ENCODE measurements around the gene CXCR4. TPM values are rescaled to one million over a fixed set of nuclear protein-coding genes. Genes with fewer than 3 reads are reported as not detected.

CXCR4 gene
- 94.2 and 97.6 TPM in 2 replicates for total RNA-seq

DNA sequence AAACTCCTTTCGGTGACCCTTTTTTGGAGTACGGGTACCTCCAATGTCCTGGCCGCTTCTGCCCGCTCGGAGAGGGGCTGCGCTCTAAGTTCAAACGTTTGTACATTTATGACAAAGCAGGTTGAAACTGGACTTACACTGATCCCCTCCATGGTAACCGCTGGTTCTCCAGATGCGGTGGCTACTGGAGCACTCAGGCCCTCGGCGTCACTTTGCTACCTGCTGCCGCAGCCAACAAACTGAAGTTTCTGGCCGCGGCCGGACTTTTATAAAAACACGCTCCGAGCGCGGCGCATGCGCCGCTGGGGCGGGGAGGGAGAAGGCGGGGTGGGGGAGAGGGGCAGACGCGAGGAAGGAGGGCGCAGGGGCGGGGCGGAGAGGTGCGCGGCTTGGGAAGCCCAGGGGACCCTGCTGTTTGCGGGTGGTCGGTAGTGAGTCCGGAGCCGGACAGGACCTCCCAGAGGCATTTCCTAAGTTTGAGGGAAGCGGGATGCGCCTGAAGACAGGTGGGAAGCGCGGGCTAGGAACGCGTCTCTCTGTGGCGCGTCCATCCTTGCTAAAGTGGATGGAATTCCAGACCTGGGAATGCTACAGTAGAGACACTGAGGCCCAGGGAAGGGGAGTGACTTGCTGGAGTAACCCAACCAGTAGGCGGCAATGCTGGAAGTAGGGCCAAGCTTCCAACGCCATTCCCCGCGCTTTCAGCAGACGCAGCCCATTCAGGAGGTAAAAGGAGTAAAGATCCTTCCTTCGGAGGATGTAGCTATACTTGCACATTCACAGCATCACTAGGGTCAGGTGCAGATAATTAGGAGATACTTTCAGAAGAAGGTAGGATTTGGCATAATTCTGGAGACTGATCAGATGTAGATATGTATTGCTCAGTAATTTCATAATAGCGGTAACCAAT, at the start of gene CXCR4:
TSS of gene CXCR4 (minus strand) at position 241 of the 910 bp plus-strand sequence. CDS start at position 152, 89 bp downstream.
- intact Hi-C loops (cut with micrococcal nuclease) = loop anchor here (1.0 to 5.0 kb wide), 14 partner anchors 14 to 1199 kb away; partner anchors contain the start of genes CCNT2, DARS1, MCM6 and R3HDM1

DNA sequence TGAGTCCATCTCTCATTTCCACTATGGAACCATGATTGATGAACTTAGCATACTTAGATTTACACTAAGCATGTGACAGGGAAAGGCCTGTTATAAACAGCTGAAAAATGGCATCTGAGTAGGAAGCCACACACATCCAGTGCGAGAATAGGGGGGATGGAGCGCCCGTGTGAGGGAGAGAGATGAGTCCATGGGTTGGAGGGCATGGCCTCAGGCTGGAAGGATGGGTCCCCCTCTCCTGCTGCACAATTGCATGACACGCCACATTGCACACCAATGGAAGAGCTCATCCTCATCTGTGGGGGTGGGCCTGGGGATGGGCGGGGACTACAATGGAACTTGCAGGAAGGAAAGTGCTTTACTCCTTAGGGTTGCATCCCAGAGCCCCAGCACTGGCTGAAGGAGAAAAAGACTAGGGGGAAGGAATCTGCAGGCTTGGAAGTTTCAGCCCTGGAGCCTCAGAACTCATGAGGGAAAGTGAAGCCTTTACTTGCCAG, 46.4 kb upstream of the CXCR4 start:
- intact Hi-C loops (cut with micrococcal nuclease) = no loop called here

DNA sequence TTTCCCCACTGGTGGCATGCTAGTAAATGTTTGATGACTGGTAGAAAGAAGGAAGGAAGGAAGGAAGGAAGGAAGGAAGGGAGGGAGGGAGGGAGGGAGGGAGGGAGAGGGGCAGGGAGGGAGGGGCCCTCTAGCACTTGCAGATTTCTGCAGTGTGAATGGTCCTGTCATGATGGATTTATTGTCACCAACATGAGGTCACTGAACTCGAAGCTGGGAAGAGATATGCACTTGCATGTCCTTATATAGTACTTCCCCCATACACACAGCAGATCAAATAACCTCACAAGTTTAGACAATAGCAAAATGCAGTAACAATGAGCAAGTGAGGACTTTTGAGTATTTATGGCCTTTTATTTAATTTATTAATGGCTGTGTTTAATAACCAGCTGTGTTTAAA, 44.5 kb upstream of the CXCR4 start:
- intact Hi-C loops (cut with micrococcal nuclease) = no loop called here

DNA sequence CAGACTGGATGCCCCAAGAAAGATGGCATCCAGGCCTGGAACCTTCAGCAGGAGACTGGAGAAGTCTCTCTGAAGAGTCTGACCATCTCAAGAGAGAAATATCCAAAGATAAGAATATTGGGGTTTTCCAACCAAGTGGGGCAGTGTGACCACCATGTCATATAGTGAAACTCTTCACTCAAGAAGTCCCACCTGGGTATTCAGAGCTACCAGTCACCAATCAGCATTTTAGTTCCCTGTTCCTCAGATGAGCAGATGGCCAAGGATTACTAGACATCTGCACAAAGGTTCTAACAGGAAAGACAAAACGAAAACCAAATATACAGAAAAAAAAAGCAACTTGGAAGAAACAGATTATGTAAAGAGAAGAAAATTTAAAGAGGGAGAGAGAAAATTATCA, 38.5 kb upstream of the CXCR4 start:
- intact Hi-C loops (cut with micrococcal nuclease) = no loop called here

DNA sequence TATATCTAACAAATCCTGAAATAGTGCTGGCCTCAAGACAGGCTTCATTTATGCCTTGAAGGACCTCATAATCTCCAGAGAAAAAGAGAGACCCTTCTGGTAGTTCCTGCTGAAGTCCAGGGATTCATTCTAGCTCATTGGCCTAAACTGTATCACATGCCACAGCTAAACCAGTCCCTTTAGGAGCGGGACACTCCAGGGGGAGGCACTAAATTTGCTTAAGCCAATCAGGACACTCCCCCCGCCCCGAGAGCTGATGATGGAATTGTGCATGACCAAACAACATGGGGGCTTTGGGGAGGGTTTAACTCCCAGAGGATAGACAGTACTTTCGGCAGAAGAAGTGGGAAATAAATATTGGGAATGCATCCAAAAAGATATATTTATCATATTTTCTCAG, 36.4 kb upstream of the CXCR4 start:
- intact Hi-C loops (cut with micrococcal nuclease) = no loop called here

DNA sequence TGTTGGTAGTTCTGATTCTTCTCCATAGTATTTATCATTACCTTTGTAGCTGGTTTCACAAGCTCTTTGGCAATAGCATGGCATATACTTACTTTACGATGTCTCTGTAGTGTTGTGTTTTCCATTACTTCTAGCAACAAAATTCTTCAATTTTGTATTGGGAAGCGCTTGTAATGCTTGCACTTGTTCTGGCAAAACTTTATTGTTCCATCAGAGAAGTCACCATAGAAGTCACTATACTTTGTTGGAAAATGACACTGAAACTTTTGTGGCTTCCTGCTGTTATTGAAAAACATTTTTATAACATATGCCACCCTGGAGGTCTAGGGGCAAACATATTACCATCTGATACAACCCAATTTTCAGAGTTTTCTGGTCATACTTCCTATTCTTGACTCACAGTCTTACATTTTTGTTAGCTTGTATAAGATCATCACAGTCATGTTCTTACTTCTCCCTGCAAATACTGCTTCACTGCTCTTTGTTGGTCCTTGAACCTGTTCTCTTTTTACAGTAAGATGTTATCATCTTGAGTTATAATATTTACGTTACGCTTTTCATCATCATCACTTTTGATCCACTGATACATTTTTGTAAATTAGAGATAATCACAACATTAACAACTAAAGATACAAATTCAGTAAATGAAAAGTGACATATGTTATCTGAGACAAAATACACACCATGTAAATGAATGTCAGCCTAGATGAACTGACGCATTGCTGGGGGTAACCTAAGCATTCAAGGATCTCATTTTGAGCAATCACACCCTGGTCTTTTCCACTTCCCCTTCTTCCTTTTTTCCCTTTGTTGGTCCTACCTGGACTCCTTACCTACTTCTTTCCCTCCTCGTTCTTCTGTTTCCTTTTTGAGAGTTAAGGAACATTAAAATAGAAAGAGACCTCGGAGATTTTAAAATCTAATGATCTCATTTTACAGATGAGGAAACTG, 33.3 kb upstream of the CXCR4 start:
- intact Hi-C loops (cut with micrococcal nuclease) = no loop called here

DNA sequence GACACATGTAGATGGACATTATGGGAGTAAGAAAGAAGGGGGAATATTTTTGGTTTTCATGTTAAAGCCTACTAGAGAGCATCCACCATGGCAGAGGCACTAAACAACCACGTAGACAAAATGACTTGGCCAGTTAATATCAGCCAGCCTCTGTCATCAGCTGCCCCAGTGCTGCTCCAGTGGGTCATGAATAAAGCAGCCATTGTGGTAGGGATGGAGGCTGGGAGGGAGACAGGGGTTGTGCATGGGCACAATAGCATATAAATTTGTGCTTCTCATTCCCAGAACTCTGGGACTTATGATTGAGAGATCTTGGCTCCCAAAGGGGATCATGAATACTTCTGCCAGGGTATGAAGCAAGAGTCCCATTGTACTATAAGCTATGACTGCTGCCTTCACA, 31.1 kb upstream of the CXCR4 start:
- intact Hi-C loops (cut with micrococcal nuclease) = no loop called here

DNA sequence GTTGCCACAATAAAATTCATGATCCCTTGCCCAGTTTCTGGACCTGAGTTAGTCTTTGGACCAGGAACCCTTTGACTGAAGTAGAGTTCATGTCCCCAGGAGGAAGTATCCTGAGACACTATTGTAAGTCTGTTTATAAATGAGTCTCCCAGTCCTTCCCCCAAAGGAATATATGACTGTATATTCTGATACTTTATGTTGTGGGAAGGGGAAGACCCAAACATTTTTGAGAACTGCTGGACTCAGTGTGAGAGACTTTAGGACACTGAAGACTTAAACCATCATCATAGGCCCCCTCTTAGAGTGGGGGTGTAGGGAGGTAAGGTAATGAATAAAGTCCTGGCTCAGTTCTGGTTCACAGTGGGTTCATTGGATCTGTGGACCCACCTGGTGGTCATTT, 28.6 kb upstream of the CXCR4 start:
- intact Hi-C loops (cut with micrococcal nuclease) = no loop called here

DNA sequence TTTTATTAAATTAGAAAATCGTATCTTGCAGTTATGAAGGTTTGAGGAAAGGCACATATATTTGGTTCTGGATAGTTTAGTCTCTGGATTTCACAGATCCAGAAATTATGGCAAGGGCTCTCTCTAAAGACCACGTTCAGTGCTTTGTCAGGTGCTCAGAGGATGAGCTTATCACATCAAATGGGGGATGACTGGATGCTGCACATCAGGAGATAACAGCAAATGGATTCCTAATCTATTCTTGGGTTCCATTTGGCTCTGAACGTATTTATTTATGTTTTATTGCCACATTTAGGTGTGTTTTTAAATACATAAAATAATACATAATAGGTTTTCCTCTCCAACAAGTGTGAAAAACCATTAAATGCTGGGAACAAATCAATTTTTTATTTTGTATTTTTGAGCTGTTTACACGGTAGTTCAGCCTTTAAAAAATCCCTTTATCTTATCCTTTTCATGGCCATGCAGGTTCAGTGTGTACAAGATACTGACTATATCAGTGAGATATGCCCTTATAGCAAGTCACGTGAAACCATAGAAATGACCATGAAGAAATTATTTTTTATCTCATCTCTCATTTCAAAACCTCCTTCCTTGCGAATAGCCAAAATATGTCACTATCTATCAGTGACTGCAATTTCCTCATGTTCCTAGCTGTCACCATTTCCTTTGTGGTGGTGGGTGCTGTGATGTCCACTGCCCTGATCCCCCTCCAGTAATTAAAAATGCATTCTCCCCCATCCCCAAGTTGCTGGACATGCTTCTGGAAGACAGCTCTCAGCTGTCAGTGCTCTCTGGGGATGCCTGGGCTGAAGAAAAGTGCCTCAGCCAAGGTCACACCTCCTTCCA, 25.9 kb upstream of the CXCR4 start:
- intact Hi-C loops (cut with micrococcal nuclease) = no loop called here

DNA sequence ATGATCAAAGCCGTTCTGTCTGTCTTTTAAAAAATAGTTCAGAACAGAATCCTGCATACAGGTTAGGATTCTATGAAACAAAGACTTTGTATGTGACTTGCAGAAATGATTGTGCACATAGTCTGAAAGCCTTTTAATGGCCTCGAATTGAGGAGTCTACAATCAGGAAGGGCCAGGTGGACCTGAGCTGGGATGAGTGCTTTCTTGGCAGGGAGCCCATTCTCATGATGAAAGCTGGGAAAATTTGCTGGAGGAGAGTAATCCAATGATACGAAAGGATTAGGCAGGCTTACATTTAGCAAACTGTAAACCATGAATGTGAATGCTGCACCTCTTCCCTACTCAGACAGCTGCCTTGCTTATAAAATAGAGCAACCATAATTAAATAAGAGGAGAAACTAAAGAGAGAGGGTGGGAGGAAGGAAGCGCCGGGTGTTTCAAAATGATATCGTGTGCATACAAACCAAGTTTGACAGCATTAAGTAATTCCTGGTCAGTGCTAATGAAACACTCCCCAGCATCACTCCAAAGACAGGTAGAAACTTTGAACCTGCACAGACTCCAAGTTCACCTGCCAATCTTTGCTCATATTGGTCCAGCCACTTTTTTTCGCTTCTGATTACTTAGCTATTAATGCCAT, 23.7 kb upstream of the CXCR4 start:
- intact Hi-C loops (cut with micrococcal nuclease) = no loop called here

DNA sequence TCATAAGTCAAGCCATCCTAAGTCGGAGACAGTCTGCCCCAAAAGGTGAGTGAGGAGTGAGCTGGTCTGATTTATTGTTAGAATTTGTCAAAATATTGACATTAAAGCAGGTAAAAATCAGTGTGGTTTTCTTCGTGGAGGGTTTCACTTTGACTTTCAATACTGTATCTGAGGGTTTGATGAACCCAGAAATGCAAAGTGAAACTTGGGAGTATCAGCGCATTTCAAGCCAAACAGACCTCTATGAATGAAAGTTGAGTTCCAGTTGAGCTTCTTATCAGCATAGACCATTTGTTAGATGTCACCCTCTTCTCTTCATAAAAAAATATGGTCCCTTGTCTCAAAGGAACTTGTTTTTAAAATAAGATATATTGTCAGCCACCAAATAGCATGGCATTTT, 21.7 kb upstream of the CXCR4 start:
- intact Hi-C loops (cut with micrococcal nuclease) = no loop called here

DNA sequence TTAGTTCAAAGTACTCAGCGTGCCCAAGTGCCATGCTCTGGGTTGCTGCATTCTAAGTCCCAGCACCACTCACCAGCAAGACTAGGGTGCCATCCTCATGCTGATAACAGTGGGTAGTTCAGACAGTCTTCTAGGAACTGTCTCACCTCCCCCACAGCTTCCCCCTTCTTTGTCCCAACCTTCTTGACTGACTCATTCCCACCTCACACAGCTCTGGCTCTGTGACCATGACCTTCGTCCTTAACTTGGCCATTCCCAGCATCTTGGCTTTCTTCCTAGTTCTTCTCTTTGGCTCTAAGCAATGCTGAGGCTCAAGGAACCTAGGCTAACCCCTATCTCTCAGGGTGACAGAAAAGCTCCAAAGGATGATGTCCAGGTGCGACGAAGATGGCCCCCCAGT, 20.0 kb upstream of the CXCR4 start:
- intact Hi-C loops (cut with micrococcal nuclease) = no loop called here

DNA sequence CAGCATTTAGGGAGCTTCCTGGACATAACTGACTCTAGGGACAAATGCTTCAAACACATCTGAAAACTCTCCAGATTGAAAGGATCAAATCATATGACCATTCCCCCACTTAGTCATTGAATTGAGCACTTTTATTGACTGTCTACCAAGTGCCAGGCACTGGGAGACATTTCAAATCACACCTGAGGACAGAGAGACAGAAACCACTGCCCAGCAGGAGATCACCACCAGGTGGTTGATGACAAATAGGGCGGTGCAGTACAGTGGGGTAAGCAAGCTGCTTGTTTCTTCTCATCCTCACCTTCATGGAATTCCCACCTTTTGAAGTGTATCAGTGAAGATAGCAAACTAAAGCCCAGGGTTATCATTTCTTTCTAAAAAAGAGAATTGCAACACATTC, 19.0 kb upstream of the CXCR4 start:
- intact Hi-C loops (cut with micrococcal nuclease) = loop anchor here (1.0 kb wide), 1 partner anchor 262 kb away; no protein-coding TSS in a partner anchor

DNA sequence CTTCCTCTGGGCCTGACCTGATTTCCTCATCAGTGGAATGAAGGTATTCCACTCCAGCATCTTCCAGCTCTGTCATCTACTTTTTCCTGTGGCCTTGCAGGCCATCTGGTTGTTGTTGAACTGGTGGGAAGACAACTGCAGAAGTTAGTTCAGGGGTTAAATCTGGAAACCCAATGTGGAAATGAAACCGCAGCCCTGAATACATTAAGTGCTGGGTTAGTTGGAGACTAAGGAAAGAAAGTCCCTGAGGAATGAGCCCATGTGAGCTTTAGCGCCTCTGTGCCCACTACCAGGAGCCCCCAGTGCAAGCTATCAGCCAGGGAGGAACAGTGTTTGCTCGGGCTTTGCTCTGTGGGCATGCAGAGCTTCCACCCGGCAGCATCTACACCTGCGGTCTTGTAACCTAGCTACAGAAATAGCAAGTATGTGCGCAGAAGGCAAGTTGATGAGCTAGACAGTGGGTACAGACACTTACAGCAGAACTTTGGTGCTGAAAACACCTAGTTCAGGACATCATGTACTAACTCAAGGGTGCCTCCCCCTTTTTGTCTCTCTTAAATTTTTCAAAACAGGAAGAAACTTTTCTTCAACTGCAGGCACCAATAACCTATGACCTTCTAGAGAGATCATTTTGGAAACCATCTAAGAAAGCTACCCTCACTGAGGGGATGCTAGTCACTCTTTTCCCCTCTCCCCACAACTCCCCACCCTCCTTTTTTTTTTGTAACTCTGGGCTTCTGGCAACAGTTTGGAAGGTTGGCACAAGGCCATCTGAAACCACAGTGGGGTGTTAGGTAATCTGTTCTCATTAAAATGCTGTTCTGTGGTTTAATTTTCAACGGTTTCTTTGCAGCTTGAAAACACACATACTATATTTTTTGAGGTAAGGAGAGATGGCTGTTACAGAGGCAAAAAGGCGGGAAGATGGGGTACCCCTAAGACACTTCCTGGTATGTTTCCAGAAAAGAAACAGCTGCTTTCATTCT, 18.3 kb upstream of the CXCR4 start:
- intact Hi-C loops (cut with micrococcal nuclease) = loop anchor here (1.0 kb wide), 1 partner anchor 261 kb away; no protein-coding TSS in a partner anchor

DNA sequence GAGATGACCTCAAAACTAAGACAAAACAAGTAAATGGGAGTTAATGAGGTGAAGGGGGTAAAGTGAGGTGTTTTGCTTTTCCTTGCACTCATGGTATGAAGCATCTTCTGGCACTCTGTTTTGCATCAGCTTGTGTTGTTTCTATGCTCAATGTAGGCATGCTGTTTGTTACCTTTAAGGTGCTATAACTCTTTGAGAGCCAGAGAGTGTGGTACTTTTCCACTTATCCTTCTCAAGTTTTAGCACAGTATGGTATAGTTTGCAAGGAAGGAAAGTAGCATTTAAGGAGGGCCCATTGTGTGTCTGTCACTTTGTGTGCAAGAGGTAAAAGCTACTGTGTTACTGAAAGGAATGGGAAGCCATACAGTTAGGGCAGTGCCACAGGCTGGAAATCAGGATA, 17.5 kb upstream of the CXCR4 start:
- intact Hi-C loops (cut with micrococcal nuclease) = no loop called here

DNA sequence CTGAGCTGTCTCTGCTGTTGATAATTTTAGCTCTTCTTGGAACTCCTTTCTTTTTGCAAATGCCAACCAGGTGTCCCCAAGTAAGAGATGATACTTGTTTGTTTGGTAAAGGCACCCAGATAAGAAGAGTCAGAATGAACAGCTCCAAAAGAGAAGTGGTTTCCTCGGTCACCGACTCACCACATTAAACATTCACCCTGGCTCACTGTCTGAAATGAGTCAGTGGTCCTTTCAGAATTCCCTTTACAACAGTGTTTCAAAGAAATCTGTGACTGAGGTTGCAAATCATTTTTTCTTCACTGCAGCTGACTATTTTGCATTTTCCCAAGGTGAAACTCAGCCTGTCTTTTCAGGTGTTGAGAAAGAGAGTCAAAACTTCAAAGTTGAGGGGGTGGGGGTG, 16.2 kb upstream of the CXCR4 start:
- intact Hi-C loops (cut with micrococcal nuclease) = loop anchor here (5.0 kb wide), 3 partner anchors 152 to 217 kb away; no protein-coding TSS in a partner anchor

DNA sequence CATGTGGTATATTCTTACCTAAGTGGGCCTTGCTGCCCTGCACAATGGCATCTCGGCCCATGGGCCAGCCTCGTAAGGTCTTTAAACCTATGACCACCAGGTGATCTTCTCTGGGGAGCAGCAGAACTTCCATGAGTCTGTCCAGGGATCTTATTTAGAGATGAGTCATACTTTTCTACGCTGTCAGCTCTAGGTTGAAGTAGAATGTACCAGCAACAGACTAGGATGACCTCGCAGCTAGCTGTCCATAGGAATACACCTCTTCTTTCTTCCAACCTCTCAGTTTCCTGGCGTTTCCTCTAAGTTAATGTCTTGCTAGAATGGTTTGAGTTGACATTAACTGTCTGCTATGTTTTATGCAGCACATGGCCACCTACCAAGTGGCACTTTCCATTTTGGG, 15.6 kb upstream of the CXCR4 start:
- intact Hi-C loops (cut with micrococcal nuclease) = loop anchor here (2.0 to 5.0 kb wide), 4 partner anchors 151 to 241 kb away; no protein-coding TSS in a partner anchor

DNA sequence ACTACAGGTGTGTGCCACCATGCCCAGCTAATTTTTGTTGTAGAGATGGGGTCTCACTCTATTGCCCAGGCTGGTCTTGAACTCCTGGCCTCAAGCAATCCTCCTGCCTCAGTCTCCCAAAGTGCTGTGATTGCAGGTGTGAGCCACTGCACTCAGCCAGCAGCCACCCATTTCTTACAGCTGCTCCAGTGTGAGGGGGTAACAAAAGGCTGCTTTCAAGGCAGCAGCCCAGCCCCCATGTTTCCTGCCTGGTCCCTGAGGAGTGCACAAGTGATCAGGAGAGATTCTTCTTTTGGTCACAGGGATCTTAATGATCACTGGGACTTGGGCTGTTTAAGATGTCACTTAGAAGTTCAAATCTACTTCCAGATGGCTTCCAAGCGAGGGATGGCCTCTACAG, 15.2 kb upstream of the CXCR4 start:
- intact Hi-C loops (cut with micrococcal nuclease) = loop anchor here (2.0 to 5.0 kb wide), 4 partner anchors 151 to 242 kb away; no protein-coding TSS in a partner anchor

DNA sequence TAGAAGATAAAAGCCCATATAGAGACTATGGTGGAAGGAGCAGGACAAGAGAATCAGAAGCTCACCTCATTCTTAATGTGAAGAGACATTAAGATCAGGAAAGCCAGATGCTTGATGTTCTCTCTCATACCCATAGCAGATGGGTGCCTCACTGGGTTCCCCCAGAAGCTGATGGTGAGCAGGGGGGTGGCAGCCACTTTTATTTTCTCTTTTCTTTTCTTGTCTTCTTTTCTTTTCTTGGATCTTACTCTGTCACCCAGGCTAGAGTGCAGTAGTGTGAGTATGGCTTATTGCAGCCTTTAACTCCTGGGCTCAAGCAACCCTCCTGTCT, 14.8 kb upstream of the CXCR4 start:
- intact Hi-C loops (cut with micrococcal nuclease) = loop anchor here (1.0 to 5.0 kb wide), 7 partner anchors 14 to 250 kb away; partner anchors contain the start of gene CXCR4

All from T-helper 2 cell treated with Interferon-gamma antibody and Interleukin-4, amounts not matched to agents 100 ng/mL and 5 ng/mL, for 36 hours (primary cell).